Stomach smooth muscle (tissue), 2 donors: Measurements from ENCODE around the gene RSL1D1.
A peak's percentile ranks its signal among the peaks of the same experiment; 100 is the strongest.
"Not testable (repeated sequence)": the region's sequence is repeated elsewhere in the genome, so short reads cannot be mapped to it uniquely, and the experiment has no call there.

Source experiments
- H3K27ac ChIP-seq: one replicate; pipeline ENCODE4 v1.7.0; 2013; ENCODE audit warnings: mild to moderate bottlenecking, low read length, inconsistent platforms
- H3K27me3 ChIP-seq, 2 donors: one replicate each; pipeline ENCODE4 v1.7.0; 2013; ENCODE audit warnings: low read length in 2 of 2; ENCODE audit not compliant: insufficient read depth in 2 of 2, control insufficient read depth in 1 of 2
- H3K36me3 ChIP-seq, 2 donors: one replicate each; pipeline ENCODE4 v1.7.0; 2013; ENCODE audit warnings: low read length in 2 of 2; ENCODE audit not compliant: control insufficient read depth in 2 of 2, insufficient read depth in 2 of 2
- H3K4me1 ChIP-seq: one replicate; pipeline ENCODE4 v1.7.0; 2013; ENCODE audit warnings: low read length; ENCODE audit not compliant: control insufficient read depth, insufficient read depth
- H3K4me3 ChIP-seq, 2 donors: one replicate each; pipeline ENCODE4 v1.7.0; 2013; ENCODE audit warnings: low read length in 2 of 2
- H3K9ac ChIP-seq, 2 donors: one replicate each; pipeline ENCODE4 v1.7.0; 2013; ENCODE audit warnings: low read length in 2 of 2, mild to moderate bottlenecking in 1 of 2
- H3K9me3 ChIP-seq, 2 donors: one replicate each; pipeline ENCODE4 v1.7.0; 2013; ENCODE audit warnings: low read length in 2 of 2; ENCODE audit not compliant: control insufficient read depth in 2 of 2
- donor health status: healthy.
- donor health status: Pancreatic carcinoma.

Gene RSL1D1

DNA sequence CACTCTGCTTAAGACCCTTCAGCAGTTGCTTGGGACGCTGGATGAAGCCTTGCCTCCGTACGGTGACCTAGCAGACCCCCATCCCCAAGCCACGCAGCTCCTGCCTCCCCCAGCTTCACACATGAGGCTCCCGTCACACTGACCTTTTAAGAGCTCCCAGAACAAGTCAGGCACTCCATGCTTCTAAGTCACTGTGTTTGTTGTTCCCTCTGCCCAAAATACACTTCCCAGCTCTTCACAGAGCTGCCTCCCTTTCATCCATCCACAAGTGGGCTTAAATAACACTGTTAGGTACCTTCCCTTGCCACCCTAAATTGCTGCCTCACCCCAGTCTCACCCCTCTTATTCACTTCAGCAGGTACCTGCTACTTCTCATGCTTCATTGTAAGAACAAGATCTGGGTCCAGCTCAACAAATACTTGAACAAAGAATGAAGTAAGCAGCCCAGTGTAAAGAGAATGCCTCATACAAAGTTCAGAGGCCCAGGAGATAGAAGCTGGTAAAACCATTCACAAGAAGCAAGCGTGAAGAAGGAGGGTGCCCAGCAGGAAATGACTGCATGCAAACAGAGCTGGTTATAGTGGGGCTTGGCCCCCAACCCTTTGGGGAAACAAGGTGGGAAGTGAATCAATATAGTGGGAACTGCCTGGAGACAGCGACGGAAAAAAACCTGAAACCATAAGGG, 60.1 kb downstream of the RSL1D1 start:
- Histone ChIP-seq H3K27ac (no peak overlapping the region), H3K4me1 (peaks cover 29% of the 10 kb centered on the region), H3K9ac (no peak overlapping the region)

DNA sequence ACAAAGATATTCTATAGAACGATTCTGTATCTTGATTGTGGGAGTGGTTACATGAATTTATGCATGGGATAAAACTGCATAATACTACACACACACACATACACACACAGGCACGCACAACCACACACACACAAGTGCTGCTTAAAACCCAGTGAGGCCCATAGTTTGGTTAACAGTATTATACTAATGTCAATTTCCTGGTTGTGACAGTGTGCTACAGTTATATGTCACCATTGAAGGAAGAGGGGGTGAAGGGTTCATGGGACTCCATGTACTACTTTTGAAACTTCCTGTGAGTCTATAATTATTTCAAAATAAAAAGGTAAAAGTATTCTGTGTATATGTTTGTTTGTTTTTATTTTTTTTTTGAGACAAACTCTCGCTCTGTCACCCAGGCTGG, 62.4 kb downstream of the RSL1D1 start:
- no peak overlapping the region for H3K9ac ChIP-seq
- H3K4me1 ChIP-seq: peaks cover 19% of the 10 kb centered on the region
- H3K9me3 ChIP-seq: no peaks in the 10 kb centered on the region
- no peak overlapping the region for H3K4me3 ChIP-seq
- peaks cover 0 to 3% of the 10 kb centered on the region in 2 donors for H3K36me3 ChIP-seq
- no peak overlapping the region for H3K27ac ChIP-seq
- H3K27me3 ChIP-seq: no peaks in the 10 kb centered on the region

More for the DNA sequence above, 60.1 kb downstream of the RSL1D1 start:
- H3K27me3 ChIP-seq: no peaks in the 10 kb centered on the region
- H3K36me3 ChIP-seq: peaks cover 0 to 3% of the 10 kb centered on the region in 2 donors
- no peak overlapping the region for H3K4me3 ChIP-seq
- no peaks in the 10 kb centered on the region for H3K9me3 ChIP-seq

DNA sequence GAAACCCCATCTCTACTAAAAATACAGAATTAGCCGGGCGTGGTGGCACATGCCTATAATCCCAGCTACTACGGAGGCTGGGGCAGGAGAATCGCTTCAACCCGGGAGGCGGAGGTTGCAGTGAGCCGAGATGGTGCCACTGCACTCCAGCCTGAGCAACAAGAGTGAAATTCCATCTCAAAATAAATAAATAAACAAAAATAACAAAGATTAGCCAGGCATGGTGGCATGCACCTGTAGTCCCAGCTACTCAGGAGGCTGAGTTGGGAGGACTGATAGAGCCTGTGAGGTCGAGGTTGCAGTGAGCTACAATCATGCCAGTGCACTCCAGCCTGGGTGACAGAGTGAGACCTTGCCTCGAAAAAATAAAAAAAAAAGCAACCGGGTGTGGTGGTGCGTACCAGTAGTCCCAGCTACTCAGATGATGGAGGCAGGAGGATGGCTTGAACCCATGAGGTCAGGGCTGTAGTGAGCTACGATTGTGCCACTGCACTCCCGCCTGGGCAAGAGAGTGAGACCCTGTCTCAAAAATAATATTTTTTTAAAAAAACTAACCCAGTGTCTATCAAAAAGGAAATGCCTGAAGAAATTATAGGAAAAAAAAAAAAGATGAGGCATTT, 66.3 kb downstream of the RSL1D1 start:
- not testable (repeated sequence) for H3K27me3 ChIP-seq, H3K9me3 ChIP-seq, H3K4me3 ChIP-seq, H3K9ac ChIP-seq, H3K27ac ChIP-seq, H3K36me3 ChIP-seq
- peaks cover 14% of the 10 kb centered on the region for H3K4me1 ChIP-seq

DNA sequence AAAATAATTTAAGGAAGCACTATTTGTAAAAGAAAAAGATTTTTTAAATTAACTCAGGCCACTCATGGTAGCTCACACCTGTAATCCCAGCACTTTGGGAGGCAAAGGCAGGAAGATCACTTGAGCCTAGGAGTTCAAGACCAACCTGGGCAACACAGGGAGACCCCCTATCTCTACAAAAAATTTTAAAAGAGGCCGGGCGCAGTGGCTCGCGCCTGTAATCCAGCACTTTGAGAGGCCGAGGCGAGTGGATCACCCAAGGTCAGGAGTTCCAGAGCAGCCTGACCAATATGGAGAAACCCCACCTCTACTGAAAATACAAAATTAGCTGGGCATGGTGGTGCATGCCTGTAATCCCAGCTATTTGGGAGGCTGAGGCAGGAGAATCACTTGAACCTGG, 67.0 kb downstream of the RSL1D1 start:
- H3K4me1 ChIP-seq: peaks cover 14% of the 10 kb centered on the region
- H3K36me3 ChIP-seq, H3K9ac ChIP-seq, H3K27ac ChIP-seq, H3K9me3 ChIP-seq, H3K4me3 ChIP-seq, H3K27me3 ChIP-seq: not testable (repeated sequence)

DNA sequence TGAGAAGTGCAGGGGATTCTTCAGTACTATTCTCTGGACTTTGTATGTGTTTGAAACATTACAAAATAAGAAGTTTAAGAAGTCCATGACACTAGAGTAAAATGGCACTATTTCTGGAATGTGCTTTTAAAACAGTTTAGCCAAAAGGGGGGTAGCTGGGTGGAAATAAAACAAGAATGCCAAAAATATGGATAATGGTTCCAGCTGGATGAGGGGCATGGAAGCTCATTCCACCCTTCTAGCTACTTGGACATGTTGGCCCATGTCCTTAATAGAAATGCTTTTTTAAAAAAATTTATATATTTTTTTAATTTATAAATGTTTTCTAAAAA, 67.3 kb downstream of the RSL1D1 start:
- Histone ChIP-seq H3K27me3 (no peaks in the 10 kb centered on the region), H3K4me3 (no peak overlapping the region), H3K9me3 (no peaks in the 10 kb centered on the region), H3K27ac (peak overlapping the region; percentile 25), H3K4me1 (peaks cover 14% of the 10 kb centered on the region), H3K9ac (no peak overlapping the region), H3K36me3 (peaks cover 0 to 3% of the 10 kb centered on the region in 2 donors)
